A549 (cell line): ENCODE results near the gene GPR176. TPM values are rescaled to one million over a fixed set of nuclear protein-coding genes. Genes with fewer than 3 reads are reported as not detected.

ENCODE experiments used
- ATAC-seq, 2 experiments: fragments of 200-7000 bp in 1 of 2; fragments of >200 bp in 1 of 2; cut with Nextera tagmentation in 1 of 2; cut with Tn5 transposase in 1 of 2; 3 replicates each; pipeline versions ENCODE4 v1.8.0 to v1.9.1; 2018 to 2020; ENCODE audit warnings: mild to moderate bottlenecking in 1 of 2, moderate library complexity in 1 of 2
- CTCF ChIA-PET: fragments of 300-600 bp; sonication (Branson Sonifier 250); formaldehyde crosslinking; extraction: SDS; loops from one replicate; lab custom pipeline; 2021; ENCODE audit warnings: antibody characterized with exemption, inconsistent platforms; lab: Yijun Ruan, JAX
- POLR2A ChIA-PET: fragments of 350-600 bp; formaldehyde crosslinking; extraction: SDS; loops from one replicate; lab custom pipeline; 2021; ENCODE audit warnings: antibody characterized with exemption, inconsistent platforms; lab: Yijun Ruan, JAX
- DNase-seq, 2 experiments: peaks; one replicate each; pipeline versions ENCODE4 v3.0.0 to v3.0.0-alpha.2; 2011 to 2016; ENCODE audit warnings: low read depth in 1 of 2, low spot score in 1 of 2
- FAIRE-seq: peaks from 2 replicates; lab custom pipeline; 2011; peaks lifted over from hg19 to GRCh38; lab: Jason Lieb, UNC
- H3K27ac ChIP-seq, 2 experiments: fragments of >200 bp; sonication (Bioruptor Twin); formaldehyde crosslinking; 3 replicates each; pipeline ENCODE4 v1.5.1; 2016 to 2017
- H3K4me1 ChIP-seq: fragments of >200 bp; sonication (Bioruptor Twin); formaldehyde crosslinking; 3 replicates; pipeline ENCODE4 v1.6.1; 2016
- H3K4me2 ChIP-seq: fragments of >200 bp; sonication (Bioruptor Twin); formaldehyde crosslinking; 3 replicates; pipeline ENCODE4 v1.6.1; 2016
- H3K4me3 ChIP-seq: fragments of >200 bp; sonication (Bioruptor Twin); formaldehyde crosslinking; 3 replicates; pipeline ENCODE4 v1.5.1; 2016
- H3K9me3 ChIP-seq: fragments of >200 bp; sonication (Bioruptor Twin); formaldehyde crosslinking; 3 replicates; pipeline ENCODE4 v1.6.1; 2016
- CHD2 ChIP-seq: fragments of 150-350 bp; IDR thresholded peaks from 2 replicates; pipeline ENCODE4 v1.6.1; 2014; ENCODE audit warnings: low read length; ENCODE audit not compliant: partially characterized antibody
- CHD4 ChIP-seq: fragments of 200-600 bp; sonication (generic); IDR thresholded peaks from 2 replicates; pipeline ENCODE4 v1.6.1; 2016; ENCODE audit warnings: antibody characterized with exemption, mild to moderate bottlenecking, borderline replicate concordance
- EHF ChIP-seq: fragments of 250-450 bp; sonication (Bioruptor Pico); IDR thresholded peaks from 2 replicates; pipeline ENCODE4 v1.5.0; 2020; ENCODE audit warnings: mild to moderate bottlenecking
- EHMT2 ChIP-seq: fragments of 200-600 bp; sonication (generic); IDR thresholded peaks from 2 replicates; pipeline ENCODE4 v1.6.1; 2016; ENCODE audit warnings: antibody characterized with exemption, low read depth, mild to moderate bottlenecking, moderate library complexity
- FOSB ChIP-seq: fragments of 250-450 bp; sonication (Bioruptor Pico); IDR thresholded peaks from 2 replicates; pipeline ENCODE4 v1.5.0; 2020; ENCODE audit warnings: mild to moderate bottlenecking, moderate library complexity
- HOXA7 ChIP-seq: fragments of 250-450 bp; sonication (Bioruptor Pico); IDR thresholded peaks from 2 replicates; pipeline ENCODE4 v1.5.0; 2020; ENCODE audit warnings: mild to moderate bottlenecking, moderate library complexity
- HOXB13 ChIP-seq: fragments of 250-450 bp; sonication (Bioruptor Pico); IDR thresholded peaks from 2 replicates; pipeline ENCODE4 v1.5.0; 2020; ENCODE audit warnings: low read depth, mild to moderate bottlenecking, moderate library complexity
- HOXB5 ChIP-seq: fragments of 250-450 bp; sonication (Bioruptor Pico); IDR thresholded peaks from 2 replicates; pipeline ENCODE4 v1.5.0; 2020; ENCODE audit warnings: mild to moderate bottlenecking, moderate library complexity
- KDM5A ChIP-seq: fragments of 200-600 bp; sonication (generic); IDR thresholded peaks from 2 replicates; pipeline ENCODE4 v1.6.1; 2016; ENCODE audit warnings: antibody characterized with exemption, mild to moderate bottlenecking
- MAFK ChIP-seq: fragments of 450-650 bp; IDR thresholded peaks from 2 replicates; pipeline ENCODE4 v1.6.1; 2014; ENCODE audit not compliant: partially characterized antibody
- NFE2L2 ChIP-seq: fragments of 150-350 bp; conservative IDR thresholded peaks from 2 replicates; pipeline ENCODE4 v1.6.1; 2014; ENCODE audit warnings: low read length
- POLR2AphosphoS2 ChIP-seq: conservative IDR thresholded peaks from 2 replicates; pipeline ENCODE4 v1.6.1; 2012; ENCODE audit warnings: low read length, improper control_type of control experiment, inconsistent platforms
- RARB ChIP-seq: fragments of 250-450 bp; sonication (Bioruptor Pico); IDR thresholded peaks from 2 replicates; pipeline ENCODE4 v1.8.0; 2021; ENCODE audit warnings: mild to moderate bottlenecking, moderate library complexity
- RCOR1 ChIP-seq: fragments of 150-350 bp; IDR thresholded peaks from 2 replicates; pipeline ENCODE4 v1.6.1; 2014; ENCODE audit warnings: antibody characterized with exemption, low read length, low read depth
- RNF2 ChIP-seq: fragments of 200-600 bp; sonication (generic); IDR thresholded peaks from 2 replicates; pipeline ENCODE4 v1.6.1; 2016; ENCODE audit warnings: low read depth, mild to moderate bottlenecking, antibody characterized with exemption, moderate library complexity, borderline replicate concordance
- ZFP36 ChIP-seq: fragments of 450-650 bp; IDR thresholded peaks from 2 replicates; pipeline ENCODE4 v1.6.1; 2014; ENCODE audit warnings: borderline replicate concordance; ENCODE audit not compliant: partially characterized antibody
- WGBS: methylation state at CpG from one replicate; pipeline ENCODE4 v1.1.6; 2017; ENCODE audit errors: missing lambda C conversion rate; 5-methylcytosine and 5-hydroxymethylcytosine counted together
- polyA plus RNA-seq, 4 experiments: library from polyadenylated mRNA; depleted of rRNA in 3 of 4; stranded (reverse); fragments of >200 nt; fragmentation: RNase III in 1 of 4; extraction: RNeasy Plus Mini Kit Qiagen cat#74134 plus additional on column Dnase treatment in 1 of 4; gene quantifications; 2 replicates in 3 of 4; 3 replicates in 1 of 4; pipeline ENCODE4 v1.2.3, GENCODE V29; 2011 to 2017
- TF ChIP-seq, protein P1 (sequence below): IDR thresholded peaks from 2 replicates; pipeline ENCODE4 v1.6.1; 2012
- TF ChIP-seq, protein P2 (sequence below): fragments of 250-450 bp; sonication (Bioruptor Pico); IDR thresholded peaks from 2 replicates; pipeline ENCODE4 v1.5.0; 2021; ENCODE audit warnings: mild to moderate bottlenecking, moderate library complexity, borderline replicate concordance
- TF ChIP-seq, protein P3 (sequence below): fragments of 200-600 bp; sonication (generic); IDR thresholded peaks from 2 replicates; pipeline ENCODE4 v1.6.1; 2016; ENCODE audit warnings: antibody characterized with exemption, mild to moderate bottlenecking, moderate library complexity
- TF ChIP-seq, protein P4 (sequence below): fragments of >200 bp; sonication (Bioruptor Twin); formaldehyde crosslinking; IDR thresholded peaks from 3 replicates; pipeline ENCODE4 v1.5.1; 2016
- TF ChIP-seq, protein P5 (sequence below): fragments of 450-650 bp; IDR thresholded peaks from 2 replicates; pipeline ENCODE4 v1.6.1; 2014; ENCODE audit warnings: antibody characterized with exemption
- TF ChIP-seq, protein P6 (sequence below): fragments of 150-350 bp; IDR thresholded peaks from 2 replicates; pipeline ENCODE4 v1.6.1; 2014; ENCODE audit warnings: low read depth, mild to moderate bottlenecking, low read length

Gene GPR176
- polyA plus RNA-seq, 2 of the 4 experiments (the other 2 are of a cell fraction): 1.5 to 8.1 TPM

DNA sequence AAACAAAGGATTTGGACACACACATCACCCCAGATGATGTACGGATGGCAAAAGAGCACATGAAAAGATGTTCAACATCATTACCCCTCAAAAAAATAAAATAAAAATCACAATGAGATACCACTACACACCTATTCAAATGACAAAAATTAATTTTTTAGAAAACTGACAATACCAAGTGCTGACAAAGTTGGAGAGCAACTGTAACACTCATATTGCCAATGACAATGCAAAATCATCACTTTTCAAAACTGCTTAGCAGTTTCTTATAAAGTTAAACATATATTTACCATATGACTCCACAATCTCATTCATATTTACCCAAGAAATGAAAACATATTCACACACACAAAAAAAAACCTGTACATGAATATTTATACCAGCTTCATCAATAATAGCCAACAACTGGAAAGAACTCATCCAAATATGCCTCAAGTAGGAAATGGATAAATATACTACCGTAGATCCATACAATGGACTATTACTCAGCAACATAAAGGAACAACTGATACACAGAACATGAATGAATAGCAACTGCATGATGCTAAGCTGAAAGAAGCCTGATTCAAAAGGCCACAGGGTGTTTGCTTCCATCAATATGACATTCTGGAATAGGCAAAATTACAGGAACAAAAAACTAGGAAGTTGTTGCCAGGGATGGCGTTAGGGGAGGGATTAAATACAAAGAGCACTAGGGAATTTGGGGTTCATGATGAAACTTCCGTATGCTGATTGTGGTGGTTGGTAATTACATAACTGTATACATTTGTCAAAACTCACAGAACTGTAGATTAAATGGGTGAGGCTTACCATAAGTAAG, 138.7 kb downstream of the GPR176 start:
- Histone ChIP-seq H3K9me3 (peaks cover 4% of the 10 kb centered on the region; the same call in 1 of the 3 replicates), H3K4me1 (peaks cover 15% of the 10 kb centered on the region; the same call in 2 of the 3 replicates), H3K27ac (no peak overlapping the region), H3K4me3 (peak overlapping the region; percentile 76; the same call in 1 of the 3 replicates), H3K4me2 (peak overlapping the region; percentile 68)
- TF ChIP-seq, protein P1, sequence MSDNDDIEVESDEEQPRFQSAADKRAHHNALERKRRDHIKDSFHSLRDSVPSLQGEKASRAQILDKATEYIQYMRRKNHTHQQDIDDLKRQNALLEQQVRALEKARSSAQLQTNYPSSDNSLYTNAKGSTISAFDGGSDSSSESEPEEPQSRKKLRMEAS: no peak
- TF ChIP-seq ZFP36 (peak; percentile 56), MAFK (peak; percentile 40)
- no peak for ATAC-seq
- FAIRE-seq: no peak
- DNase-seq: no peak
- 90% methylated on average over 4 of the region's 4 CpGs for WGBS
- ChIA-PET POLR2A (no interaction called here), CTCF (interaction anchor here (0.6 kb wide), 1 partner anchor 91 kb away, joined by 3 read pairs; no protein-coding TSS in a partner anchor)

DNA sequence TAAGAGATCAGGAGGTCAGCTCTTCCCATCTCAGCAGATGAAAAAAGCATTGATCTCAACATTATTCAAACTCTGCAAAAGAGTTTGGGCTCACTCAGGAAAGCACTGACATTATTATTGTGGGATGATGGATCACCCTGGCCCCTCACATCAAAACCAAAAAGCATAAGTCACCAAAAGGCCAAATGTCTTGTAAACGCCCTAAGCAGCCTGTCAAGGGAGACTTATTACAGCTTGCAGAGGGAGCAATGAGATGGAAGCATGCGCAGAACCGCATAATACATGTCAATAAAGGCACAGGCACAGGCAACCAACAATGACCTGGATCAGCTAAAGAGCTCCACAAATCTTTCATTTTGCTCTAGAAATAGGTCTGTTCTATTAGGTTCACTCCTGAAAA, 142.0 kb downstream of the GPR176 start:
- Histone ChIP-seq H3K4me3 (no peak overlapping the region), H3K4me2 (no peak overlapping the region), H3K27ac (no peak overlapping the region), H3K9me3 (peaks cover 4% of the 10 kb centered on the region; the same call in 1 of the 3 replicates), H3K4me1 (no peaks in the 10 kb centered on the region)
- FAIRE-seq: no peak
- WGBS: 83% methylated on average over 3 of the region's 3 CpGs
- DNase-seq: no peak
- ChIA-PET CTCF (interaction anchor here (0.7 kb wide), 1 partner anchor 1070 kb away, joined by 3 read pairs; no protein-coding TSS in a partner anchor), POLR2A (no interaction called here)
- ATAC-seq: no peak
- no peak for TF ChIP-seq EHF (CRISPR knock-in tag)
- TF ChIP-seq KDM5A: no peak
- no peak for TF ChIP-seq RARB (CRISPR knock-in tag)
- TF ChIP-seq EHMT2: no peak
- TF ChIP-seq HOXA7 (CRISPR knock-in tag): no peak
- TF ChIP-seq FOSB (CRISPR knock-in tag): no peak
- no peak for TF ChIP-seq CHD2
- TF ChIP-seq NFE2L2: no peak
- TF ChIP-seq HOXB5 (CRISPR knock-in tag): no peak
- no peak for TF ChIP-seq RCOR1
- TF ChIP-seq, protein P2, sequence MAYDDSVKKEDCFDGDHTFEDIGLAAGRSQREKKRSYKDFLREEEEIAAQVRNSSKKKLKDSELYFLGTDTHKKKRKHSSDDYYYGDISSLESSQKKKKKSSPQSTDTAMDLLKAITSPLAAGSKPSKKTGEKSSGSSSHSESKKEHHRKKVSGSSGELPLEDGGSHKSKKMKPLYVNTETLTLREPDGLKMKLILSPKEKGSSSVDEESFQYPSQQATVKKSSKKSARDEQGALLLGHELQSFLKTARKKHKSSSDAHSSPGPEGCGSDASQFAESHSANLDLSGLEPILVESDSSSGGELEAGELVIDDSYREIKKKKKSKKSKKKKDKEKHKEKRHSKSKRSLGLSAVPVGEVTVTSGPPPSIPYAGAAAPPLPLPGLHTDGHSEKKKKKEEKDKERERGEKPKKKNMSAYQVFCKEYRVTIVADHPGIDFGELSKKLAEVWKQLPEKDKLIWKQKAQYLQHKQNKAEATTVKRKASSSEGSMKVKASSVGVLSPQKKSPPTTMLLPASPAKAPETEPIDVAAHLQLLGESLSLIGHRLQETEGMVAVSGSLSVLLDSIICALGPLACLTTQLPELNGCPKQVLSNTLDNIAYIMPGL (CRISPR knock-in tag): no peak
- TF ChIP-seq, protein P3, sequence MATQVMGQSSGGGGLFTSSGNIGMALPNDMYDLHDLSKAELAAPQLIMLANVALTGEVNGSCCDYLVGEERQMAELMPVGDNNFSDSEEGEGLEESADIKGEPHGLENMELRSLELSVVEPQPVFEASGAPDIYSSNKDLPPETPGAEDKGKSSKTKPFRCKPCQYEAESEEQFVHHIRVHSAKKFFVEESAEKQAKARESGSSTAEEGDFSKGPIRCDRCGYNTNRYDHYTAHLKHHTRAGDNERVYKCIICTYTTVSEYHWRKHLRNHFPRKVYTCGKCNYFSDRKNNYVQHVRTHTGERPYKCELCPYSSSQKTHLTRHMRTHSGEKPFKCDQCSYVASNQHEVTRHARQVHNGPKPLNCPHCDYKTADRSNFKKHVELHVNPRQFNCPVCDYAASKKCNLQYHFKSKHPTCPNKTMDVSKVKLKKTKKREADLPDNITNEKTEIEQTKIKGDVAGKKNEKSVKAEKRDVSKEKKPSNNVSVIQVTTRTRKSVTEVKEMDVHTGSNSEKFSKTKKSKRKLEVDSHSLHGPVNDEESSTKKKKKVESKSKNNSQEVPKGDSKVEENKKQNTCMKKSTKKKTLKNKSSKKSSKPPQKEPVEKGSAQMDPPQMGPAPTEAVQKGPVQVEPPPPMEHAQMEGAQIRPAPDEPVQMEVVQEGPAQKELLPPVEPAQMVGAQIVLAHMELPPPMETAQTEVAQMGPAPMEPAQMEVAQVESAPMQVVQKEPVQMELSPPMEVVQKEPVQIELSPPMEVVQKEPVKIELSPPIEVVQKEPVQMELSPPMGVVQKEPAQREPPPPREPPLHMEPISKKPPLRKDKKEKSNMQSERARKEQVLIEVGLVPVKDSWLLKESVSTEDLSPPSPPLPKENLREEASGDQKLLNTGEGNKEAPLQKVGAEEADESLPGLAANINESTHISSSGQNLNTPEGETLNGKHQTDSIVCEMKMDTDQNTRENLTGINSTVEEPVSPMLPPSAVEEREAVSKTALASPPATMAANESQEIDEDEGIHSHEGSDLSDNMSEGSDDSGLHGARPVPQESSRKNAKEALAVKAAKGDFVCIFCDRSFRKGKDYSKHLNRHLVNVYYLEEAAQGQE: no peak
- TF ChIP-seq, protein P4, sequence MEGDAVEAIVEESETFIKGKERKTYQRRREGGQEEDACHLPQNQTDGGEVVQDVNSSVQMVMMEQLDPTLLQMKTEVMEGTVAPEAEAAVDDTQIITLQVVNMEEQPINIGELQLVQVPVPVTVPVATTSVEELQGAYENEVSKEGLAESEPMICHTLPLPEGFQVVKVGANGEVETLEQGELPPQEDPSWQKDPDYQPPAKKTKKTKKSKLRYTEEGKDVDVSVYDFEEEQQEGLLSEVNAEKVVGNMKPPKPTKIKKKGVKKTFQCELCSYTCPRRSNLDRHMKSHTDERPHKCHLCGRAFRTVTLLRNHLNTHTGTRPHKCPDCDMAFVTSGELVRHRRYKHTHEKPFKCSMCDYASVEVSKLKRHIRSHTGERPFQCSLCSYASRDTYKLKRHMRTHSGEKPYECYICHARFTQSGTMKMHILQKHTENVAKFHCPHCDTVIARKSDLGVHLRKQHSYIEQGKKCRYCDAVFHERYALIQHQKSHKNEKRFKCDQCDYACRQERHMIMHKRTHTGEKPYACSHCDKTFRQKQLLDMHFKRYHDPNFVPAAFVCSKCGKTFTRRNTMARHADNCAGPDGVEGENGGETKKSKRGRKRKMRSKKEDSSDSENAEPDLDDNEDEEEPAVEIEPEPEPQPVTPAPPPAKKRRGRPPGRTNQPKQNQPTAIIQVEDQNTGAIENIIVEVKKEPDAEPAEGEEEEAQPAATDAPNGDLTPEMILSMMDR: no peak
- TF ChIP-seq HOXB13 (CRISPR knock-in tag): no peak
- TF ChIP-seq, protein P5, sequence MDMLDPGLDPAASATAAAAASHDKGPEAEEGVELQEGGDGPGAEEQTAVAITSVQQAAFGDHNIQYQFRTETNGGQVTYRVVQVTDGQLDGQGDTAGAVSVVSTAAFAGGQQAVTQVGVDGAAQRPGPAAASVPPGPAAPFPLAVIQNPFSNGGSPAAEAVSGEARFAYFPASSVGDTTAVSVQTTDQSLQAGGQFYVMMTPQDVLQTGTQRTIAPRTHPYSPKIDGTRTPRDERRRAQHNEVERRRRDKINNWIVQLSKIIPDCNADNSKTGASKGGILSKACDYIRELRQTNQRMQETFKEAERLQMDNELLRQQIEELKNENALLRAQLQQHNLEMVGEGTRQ: no peak
- no peak for TF ChIP-seq CHD4
- no peak for TF ChIP-seq POLR2AphosphoS2
- no peak for TF ChIP-seq RNF2
- TF ChIP-seq, protein P6, sequence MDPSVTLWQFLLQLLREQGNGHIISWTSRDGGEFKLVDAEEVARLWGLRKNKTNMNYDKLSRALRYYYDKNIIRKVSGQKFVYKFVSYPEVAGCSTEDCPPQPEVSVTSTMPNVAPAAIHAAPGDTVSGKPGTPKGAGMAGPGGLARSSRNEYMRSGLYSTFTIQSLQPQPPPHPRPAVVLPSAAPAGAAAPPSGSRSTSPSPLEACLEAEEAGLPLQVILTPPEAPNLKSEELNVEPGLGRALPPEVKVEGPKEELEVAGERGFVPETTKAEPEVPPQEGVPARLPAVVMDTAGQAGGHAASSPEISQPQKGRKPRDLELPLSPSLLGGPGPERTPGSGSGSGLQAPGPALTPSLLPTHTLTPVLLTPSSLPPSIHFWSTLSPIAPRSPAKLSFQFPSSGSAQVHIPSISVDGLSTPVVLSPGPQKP: no peak
